NCI-H187 treated with DMSO at 0.1 percent for 48 hours (cell line): ENCODE measurements around the gene HIVEP3.
"Not testable (repeated sequence)": the region's sequence is repeated elsewhere in the genome, so short reads cannot be mapped to it uniquely, and the experiment has no call there.

Source experiments
- DNase-seq: peaks from one replicate; lab custom pipeline; 2025; lab: John Stamatoyannopoulos, UW

HIVEP3 gene

GRCh38 chr1:41557751-41558455, 360.8 kb downstream of the HIVEP3 start:
- no peak for DNase-seq

GRCh38 chr1:41554746-41555145, 364.0 kb downstream of the HIVEP3 start:
- not testable (repeated sequence) for DNase-seq

DNA sequence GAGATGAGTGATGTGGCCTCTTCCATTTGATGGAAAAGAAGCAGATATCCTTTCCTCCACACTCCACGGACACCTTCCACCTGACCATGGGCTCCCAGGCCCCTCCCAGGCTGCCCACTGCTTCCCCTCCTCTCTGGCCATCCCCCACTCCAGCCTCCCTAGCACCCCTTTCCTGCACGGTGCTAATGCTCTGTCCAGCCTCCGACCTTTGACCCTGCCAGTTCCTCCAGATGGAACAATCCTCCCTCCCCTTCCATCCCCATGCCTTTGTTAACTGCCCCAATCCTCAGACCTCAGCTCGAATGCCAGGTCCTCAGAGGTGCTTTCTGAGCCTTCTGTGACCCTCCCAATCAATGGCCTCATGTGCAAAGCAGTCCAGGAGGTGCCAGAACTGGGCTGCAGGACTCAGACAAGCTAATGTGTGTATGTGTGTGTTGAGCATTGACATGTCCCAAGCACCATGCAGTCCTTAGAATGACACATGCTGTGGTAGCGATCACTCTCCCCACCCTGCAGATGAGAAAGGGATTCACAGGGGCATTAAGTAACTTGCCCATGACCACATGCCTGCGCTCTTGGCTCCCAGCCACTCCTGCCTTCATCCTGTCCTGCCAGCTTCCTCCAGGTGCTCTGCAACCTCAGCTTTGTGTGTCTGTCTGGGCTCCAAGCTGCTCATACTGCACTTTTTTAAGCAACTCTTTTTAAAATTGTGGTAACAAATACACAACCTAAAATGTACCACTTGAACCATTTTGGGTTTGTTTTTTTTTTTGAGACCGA, 370.8 kb downstream of the HIVEP3 start:
- no peak for DNase-seq

DNA sequence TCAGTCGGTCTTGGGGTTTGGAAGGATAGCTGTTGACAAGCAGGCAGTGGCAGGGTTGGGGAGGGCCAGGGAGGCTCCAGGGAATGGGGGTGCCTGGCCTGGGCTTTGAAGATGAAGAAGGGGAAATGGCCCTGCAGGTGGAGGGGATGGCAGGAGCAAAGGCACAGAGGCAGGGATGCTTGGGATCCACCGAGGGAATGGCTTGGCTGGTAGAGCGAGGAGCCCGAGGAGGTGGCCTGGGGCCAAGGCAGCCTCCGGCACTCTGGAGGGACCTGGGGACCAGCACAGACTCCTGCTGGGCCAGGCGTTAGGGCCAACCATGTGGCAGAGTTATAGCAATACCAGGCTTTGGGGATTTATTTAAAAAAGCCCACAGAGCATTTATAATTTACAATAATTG, 371.4 kb downstream of the HIVEP3 start:
- DNase-seq = no peak

DNA sequence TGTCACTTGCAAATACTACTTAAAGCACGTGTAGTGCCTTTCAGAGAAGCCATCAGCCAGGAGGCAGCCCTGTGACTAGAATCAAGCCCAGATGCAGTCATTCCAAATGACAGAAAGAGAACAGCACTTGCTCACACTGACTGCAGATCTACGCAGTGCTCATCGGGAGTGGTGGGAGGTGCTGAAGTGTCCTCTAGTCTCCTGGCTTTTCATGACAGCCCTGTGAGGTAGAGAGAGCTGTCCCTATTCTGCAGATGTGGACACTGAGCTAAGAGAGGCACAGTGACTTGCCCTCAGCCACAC, 371.9 kb downstream of the HIVEP3 start:
- DNase-seq = no peak

DNA sequence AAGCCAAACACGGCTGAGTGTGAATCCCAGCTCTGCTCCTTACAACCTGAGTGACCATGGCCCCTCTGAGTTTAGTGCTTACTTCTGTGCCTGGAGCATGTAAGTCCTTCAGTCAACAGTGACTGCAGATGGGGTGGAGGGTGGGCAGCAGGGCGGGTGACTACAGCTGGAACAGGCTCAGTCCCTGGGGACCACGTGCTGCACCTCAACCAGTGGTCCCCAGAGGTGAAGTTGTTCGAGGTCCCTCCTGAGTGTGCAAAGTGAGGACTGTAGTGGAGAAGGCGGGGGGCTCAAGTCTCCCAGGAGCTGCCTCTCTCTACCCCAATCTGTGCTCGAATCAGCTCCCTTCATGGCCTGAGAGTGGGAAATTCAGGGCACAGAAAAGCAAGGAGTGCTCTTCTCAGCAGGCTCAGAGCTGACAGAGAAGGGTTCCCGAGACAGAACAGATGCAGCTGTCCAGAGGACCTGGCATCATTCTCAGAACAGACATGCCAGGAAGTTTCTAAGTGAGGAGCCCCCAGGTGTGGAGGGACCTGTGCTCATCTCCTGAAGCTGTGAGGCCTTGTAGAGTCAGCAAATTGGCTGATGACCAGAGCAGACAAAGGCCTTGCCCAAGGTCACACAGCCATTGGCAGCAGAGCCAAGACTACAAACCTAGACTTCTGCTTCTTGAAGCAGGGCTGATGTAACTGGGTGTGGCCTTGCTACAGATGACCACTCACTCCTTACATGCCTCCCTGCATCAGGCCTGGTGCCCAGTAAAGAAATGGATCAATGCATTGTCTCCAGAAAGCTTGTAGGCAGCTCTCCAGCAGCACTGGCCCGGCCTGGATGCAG, 372.5 kb downstream of the HIVEP3 start:
- DNase-seq = no peak

GRCh38 chr1:41542196-41542930, 376.4 kb downstream of the HIVEP3 start:
- no peak for DNase-seq

DNA sequence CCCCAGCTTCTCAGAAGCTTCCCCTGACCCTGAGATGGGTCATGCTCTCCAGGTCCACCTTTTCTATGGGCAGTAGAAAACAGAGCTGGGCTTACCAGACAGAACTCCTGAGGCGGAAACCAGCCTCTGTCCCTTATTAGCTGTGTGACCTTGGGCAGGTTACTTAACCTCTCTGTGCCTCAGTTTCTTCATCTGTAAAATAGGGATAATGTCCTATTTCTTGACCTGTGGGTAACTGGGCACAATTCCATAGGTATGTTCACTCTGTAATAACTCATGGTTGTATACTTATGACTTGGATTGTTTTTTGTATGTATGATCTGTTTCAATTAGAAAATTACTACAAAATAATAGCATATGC, 377.1 kb downstream of the HIVEP3 start:
- no peak for DNase-seq

GRCh38 chr1:41540886-41541591, 377.7 kb downstream of the HIVEP3 start:
- no peak for DNase-seq

GRCh38 chr1:41539999-41540398, 378.7 kb downstream of the HIVEP3 start:
- no peak for DNase-seq

GRCh38 chr1:41539418-41539805, 379.3 kb downstream of the HIVEP3 start:
- no peak for DNase-seq

DNA sequence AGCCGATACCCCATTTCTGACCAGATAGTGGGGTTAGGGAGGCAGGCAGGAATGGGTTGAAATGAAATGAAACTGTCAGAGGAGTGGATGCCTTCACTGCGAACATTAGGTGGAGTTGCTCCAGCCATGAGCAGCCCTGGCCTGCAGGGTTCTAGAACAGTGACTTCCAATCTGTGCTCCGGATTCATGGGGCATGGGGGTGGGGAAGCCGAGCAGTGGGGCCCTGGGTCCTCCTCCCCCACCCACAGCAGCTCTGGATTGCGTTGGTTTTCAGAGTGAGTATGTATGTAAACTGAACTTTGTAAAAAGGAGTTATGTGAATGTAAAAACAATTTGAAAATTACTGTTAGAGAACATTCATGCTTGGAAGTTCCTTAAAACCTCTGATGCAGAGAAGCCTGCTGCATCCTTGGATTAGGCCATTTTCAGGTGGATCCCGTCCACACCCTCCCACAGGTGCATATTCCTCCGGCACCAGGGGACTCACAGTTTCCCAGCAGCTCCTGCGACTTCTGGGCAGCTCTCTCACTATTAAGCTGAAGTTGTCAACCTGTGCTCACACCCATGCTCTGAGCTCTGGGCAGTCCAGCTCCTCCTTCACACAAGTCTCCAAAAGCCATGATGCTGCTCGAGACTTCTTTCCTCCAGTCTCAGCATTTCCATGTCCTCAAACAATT, 379.8 kb downstream of the HIVEP3 start:
- no peak for DNase-seq

GRCh38 chr1:41537788-41538351, 380.9 kb downstream of the HIVEP3 start:
- peak; percentile 76 for DNase-seq

GRCh38 chr1:41537251-41537650, 381.5 kb downstream of the HIVEP3 start:
- no peak for DNase-seq

DNA sequence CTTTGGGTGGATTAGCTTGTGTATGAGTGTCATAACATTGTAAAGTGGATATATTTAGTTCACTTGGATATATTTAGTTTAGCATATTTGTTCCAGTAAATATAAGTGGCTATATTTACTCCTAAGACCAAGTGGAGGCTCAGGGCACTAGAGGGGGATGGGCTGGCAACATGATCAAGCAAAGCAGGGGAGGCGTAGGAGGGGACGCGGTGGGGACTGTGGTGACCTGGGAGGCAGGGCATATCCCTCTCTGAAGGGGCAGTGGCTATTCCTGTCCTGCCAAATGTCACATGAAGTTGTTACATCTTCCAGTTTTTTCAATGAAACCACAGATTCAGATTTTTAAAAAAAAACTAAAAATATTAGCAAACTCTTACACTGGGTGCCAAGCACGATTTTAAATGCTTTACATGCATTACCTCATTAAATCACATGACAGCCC, 382.3 kb downstream of the HIVEP3 start:
- no peak for DNase-seq

- DNase-seq = no peak
Measured at GRCh38 chr1:41535716-41536115, 383.0 kb downstream of the HIVEP3 start.

DNA sequence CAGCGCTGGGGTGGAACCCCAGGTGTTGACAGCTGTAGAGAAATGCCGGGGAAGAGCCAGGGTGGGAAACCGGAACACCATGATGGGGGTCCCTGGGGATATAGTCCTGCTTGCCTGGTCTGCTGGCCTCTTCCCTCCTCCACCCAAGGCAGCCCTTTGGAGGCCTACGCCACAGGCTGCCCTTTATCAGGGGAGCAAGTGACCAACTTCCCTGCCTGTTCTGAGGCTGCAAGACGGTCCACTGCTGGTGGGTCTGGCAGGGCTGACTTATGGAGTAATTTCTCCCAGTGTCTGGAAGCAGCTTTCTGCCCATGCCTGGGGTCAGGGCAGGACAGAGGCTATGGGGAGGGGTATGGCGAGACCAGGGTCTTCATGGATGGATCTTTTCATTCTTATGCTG, 383.4 kb downstream of the HIVEP3 start:
- DNase-seq = no peak

DNA sequence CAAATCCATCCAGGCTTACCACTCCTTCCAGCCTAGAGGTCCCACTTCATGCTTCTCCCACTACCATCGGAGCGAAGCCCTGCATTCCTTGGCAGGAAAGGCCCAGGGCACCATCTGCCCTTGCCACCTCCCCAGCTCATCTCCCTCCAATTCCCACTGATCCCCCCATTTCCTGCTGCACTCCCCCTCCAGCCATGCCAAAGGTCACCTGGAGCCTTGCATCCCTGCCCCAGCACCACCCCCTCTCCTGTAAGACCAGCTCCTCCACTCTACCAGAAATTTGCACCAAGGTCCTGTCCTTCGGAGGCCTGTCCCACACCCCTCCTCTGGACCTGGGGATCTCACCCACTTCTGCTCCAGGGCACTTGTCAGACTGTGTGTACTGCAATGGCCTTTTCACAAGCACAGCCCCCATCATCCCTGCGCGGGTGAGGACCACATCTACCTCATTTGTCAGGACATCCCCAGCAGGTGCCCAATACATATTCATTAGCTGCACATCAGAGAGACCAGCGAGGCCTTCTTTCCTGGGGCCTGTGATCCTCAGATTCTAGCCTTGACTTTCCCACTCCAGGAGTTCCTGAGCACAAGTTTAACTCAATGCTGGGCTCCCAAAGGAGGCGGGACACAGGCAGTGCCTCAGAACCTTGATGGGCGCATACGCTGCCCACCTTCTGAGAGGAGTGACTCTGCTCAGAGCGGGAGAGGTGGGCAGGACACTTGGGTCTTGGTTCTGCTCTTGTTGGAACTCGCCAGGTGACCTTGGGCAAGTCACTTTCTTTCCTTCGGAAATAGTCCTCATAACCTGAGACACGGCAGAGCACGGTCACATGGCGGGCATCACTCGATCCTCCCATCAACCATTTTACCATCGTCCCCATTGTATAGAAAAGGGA, 384.3 kb downstream of the HIVEP3 start:
- no peak for DNase-seq

DNA sequence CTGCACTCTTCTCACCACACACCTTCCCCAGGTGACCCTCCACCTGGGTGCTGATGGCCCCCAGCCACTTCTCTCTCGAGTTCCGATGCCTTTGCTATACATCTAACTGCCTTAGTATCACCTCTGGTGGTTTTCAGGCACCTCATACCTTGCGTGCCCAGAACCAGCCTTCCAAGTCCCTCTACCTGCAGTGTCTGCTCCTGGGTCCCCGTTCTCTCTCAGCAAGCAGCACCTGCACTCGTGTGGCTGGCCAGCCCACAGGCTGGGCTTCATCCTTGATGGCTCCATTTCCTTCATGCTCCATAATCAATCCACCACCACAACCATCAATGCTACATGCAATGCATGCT, 385.0 kb downstream of the HIVEP3 start:
- DNase-seq = no peak
